Activated naive CD4-positive, alpha-beta T cell treated with anti-CD3 and anti-CD28 coated beads for 36 hours (primary cell): ENCODE results near the gene TMEM229B. TPM values are rescaled to one million over a fixed set of nuclear protein-coding genes. Genes with fewer than 3 reads are reported as not detected.

Experiments used
- CTCF ChIA-PET: fragments of 350-600 bp; sonication (Branson Sonifier 250); formaldehyde crosslinking; loops from one replicate; lab custom pipeline; 2021; ENCODE audit warnings: antibody characterized with exemption; lab: Charles Lee
- DNase-seq: peaks from one replicate; pipeline ENCODE4 v3.0.0-alpha.2; 2020
- H3K27ac Mint-ChIP-seq: one replicate; pipeline ENCODE4 v1.8.0; 2021; ENCODE audit warnings: mild to moderate bottlenecking, mixed read lengths
- H3K27me3 Mint-ChIP-seq: one replicate; pipeline ENCODE4 v1.8.0; 2021; ENCODE audit warnings: low read depth, mixed read lengths
- H3K36me3 Mint-ChIP-seq: one replicate; pipeline ENCODE4 v1.8.0; 2021; ENCODE audit warnings: low read depth, mixed read lengths
- H3K4me1 Mint-ChIP-seq: one replicate; pipeline ENCODE4 v1.8.0; 2021; ENCODE audit warnings: low read depth, mixed read lengths
- H3K4me3 Mint-ChIP-seq: one replicate; pipeline ENCODE4 v1.8.0; 2021; ENCODE audit warnings: mild to moderate bottlenecking, moderate library complexity, mixed read lengths
- H3K9me3 Mint-ChIP-seq: one replicate; pipeline ENCODE4 v1.8.0; 2021; ENCODE audit warnings: mixed read lengths
- intact Hi-C: fragments of 100-400 bp; cut with micrococcal nuclease; formaldehyde crosslinking; loops from one replicate; pipeline ENCODE4 v1.15.1; 2023
- total RNA-seq, 2 experiments: library from RNA; stranded (reverse); gene quantifications; one replicate each; pipeline ENCODE4 v1.2.3, GENCODE V29; 2021

Gene TMEM229B
- total RNA-seq, 2 experiments from 2014 or later: 0.49 to 0.64 TPM

DNA sequence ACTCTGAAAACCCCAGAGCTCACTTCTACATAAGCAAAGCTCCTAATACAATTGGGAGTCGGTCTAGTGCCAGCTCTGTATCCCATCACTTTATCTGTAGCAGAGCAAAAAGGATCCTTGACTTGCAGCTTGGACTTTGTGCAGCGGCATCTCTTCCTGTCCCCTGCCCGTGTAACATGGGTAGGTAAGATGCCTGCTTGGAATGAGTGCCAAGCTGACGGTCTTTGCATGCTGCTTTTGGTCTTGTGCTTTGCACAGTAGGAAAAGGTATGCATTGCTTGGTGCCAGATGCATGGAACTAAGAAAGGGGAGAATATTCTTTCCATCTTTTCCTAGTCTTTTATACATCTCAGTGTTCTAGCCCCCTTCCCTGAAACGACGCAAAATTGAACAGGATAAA is 37.7 kb upstream of the TMEM229B start:
- intact Hi-C loops: loop anchor here (1.0 kb wide), 4 partner anchors 45 to 178 kb away; no protein-coding TSS in a partner anchor
- Mint-ChIP-seq H3K4me1 (no peaks in the 10 kb centered on the region), H3K27ac (no peak overlapping the region)

DNA sequence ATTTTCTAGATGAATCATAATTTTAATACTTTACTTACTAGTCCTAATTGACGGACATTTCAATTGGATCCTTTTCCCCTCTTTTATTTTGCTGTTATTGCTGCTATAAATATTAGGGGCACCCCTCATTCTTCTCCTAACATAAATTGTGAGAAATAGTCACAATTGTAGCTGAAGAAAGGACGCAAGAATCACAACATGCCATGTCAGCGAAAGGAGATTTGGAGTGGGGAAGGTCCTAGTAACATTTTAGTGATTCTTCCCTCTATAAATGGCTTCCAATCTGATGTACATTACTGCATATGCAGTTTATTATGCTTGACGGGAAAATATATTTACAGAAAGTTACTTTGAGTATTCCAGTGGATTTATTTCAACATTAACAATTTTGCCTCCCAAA is 36.9 kb upstream of the TMEM229B start:
- Mint-ChIP-seq H3K36me3 (no peaks in the 10 kb centered on the region), H3K9me3 (no peaks in the 10 kb centered on the region), H3K4me3 (no peak overlapping the region), H3K27me3 (peaks cover 19% of the 10 kb centered on the region), H3K4me1 (no peaks in the 10 kb centered on the region), H3K27ac (no peak overlapping the region)
- intact Hi-C loops: no loop called here
- CTCF ChIA-PET: interaction anchor here (0.9 to 9.1 kb wide), 12 partner anchors 8 to 178 kb away, joined by 3 to 121 read pairs (median 16); no protein-coding TSS in a partner anchor
- DNase-seq: no peak

More for the DNA sequence above, 37.7 kb upstream of the TMEM229B start:
- Mint-ChIP-seq H3K27me3 (peaks cover 16% of the 10 kb centered on the region), H3K36me3 (no peaks in the 10 kb centered on the region), H3K9me3 (no peaks in the 10 kb centered on the region), H3K4me3 (no peak overlapping the region)
- CTCF ChIA-PET: interaction anchor here (0.5 to 9.1 kb wide), 27 partner anchors 9 to 883 kb away, joined by 3 to 121 read pairs (median 5); no protein-coding TSS in a partner anchor
- DNase-seq: no peak

DNA sequence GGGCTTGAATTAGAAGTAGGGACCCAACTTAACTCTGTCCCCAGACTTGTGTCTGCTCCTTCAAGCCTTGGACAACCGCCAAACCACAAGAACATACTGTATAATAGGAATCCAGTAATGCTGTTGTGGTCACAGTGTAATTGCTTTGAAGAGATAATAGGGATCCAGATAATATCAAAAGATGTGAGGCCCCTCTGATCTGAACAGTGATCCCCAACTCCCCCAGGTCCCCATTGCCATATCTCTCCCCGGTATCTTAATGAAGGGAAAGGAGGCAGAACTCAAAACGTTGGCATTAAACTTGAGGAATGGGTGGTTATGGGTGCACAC is 36.1 kb upstream of the TMEM229B start:
- intact Hi-C loops: no loop called here
- Mint-ChIP-seq H3K9me3 (no peaks in the 10 kb centered on the region), H3K27ac (no peak overlapping the region), H3K36me3 (no peaks in the 10 kb centered on the region), H3K4me3 (no peak overlapping the region), H3K4me1 (no peaks in the 10 kb centered on the region), H3K27me3 (peaks cover 19% of the 10 kb centered on the region)
- CTCF ChIA-PET: interaction anchor here (0.9 to 9.1 kb wide), 2 partner anchors 45 to 83 kb away, joined by 3 to 121 read pairs; no protein-coding TSS in a partner anchor
- no peak for DNase-seq

DNA sequence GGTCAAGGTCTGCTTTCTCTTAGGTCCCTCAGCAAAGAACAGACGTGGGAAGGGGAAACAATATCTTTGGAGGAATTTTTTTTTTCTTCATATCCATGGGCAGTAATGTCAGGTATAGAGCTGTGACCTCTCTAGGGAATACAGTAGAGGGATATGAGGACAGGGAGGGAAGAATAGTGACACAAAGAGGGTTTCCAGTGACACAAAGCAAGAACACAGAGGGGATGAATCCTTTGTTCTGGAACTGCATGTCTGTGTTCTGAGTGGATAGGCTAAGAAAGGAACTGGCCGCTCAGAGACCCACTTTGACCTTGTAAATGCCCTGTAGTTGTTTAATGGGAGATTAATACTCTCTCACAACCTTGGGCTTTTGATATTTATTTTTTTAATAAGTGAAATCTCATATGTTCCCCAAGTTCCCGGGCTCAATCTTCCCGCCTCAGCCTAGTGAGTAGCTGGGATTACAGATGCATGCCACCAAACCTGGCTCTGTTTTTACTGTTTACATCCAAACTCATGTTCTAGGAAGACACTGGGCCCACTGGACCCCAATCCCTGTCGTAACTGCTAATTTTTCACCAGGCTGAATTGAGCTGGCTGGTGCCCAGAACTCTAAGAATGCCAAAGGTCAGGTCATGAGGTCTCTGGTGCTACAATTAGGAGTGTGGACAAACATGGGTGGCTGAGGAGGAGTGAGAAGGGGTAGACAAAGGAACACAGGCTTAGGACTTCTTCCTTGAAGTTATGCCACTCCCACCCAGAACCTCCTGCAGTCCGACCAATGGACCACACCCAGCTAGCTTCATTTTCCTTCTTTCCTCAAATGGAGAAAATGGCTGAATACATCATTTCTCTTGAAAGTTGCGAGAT is 35.5 kb upstream of the TMEM229B start:
- intact Hi-C loops: no loop called here
- CTCF ChIA-PET: interaction anchor here (0.6 to 9.1 kb wide), 3 partner anchors 46 to 93 kb away, joined by 3 to 121 read pairs (median 3); no protein-coding TSS in a partner anchor

DNA sequence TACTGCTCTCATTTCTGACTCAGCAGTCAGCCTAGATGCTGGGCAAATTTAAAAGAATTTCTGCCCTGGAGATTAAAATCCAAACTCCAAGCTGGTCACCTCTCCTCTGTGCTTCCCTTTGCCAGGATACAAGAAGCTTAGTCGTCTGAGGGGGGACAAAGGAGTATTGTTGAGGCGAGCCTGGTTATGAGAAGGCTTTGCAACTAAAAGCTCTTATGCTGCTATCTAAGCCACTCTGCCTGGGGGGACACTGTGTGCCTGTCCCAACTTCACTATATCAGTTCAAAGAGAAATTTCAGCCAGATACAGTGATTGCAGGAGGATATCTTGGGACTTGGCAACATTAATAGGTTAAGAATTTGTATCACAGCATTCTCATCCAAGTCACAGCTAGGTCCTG is 33.7 kb upstream of the TMEM229B start:
- intact Hi-C loops: no loop called here
- Mint-ChIP-seq H3K36me3 (no peaks in the 10 kb centered on the region), H3K27me3 (peaks cover 19% of the 10 kb centered on the region), H3K9me3 (no peaks in the 10 kb centered on the region), H3K4me1 (no peaks in the 10 kb centered on the region), H3K4me3 (no peak overlapping the region), H3K27ac (no peak overlapping the region)
- DNase-seq: no peak
- CTCF ChIA-PET: no interaction called here

More for the DNA sequence above, 35.5 kb upstream of the TMEM229B start:
- Mint-ChIP-seq H3K27me3 (peaks cover 19% of the 10 kb centered on the region), H3K9me3 (no peaks in the 10 kb centered on the region), H3K27ac (no peak overlapping the region), H3K4me1 (no peaks in the 10 kb centered on the region), H3K36me3 (no peaks in the 10 kb centered on the region), H3K4me3 (no peak overlapping the region)
- DNase-seq: no peak

DNA sequence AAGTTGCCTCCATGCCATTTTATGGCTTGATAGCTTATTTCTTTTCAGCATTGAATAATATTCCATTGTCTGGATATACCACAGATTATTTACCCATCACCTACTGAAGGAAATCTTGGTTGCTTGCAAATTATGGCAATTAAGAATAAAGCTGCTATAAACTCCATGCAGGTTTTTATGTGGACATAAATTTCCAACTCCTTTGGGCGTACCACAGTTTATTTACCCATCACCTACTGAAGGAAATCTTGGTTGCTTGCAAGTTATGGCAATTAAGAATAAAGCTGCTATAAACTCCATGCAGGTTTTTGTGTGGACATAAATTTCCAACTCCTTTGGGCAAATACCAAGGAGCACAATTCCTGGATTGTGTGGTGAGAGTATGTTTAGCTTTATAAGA is 32.0 kb upstream of the TMEM229B start:
- Mint-ChIP-seq H3K9me3 (no peaks in the 10 kb centered on the region), H3K36me3 (no peaks in the 10 kb centered on the region), H3K27me3 (peaks cover 13% of the 10 kb centered on the region), H3K4me1 (no peaks in the 10 kb centered on the region), H3K27ac (no peak overlapping the region), H3K4me3 (no peak overlapping the region)
- intact Hi-C loops: no loop called here
- no peak for DNase-seq
- CTCF ChIA-PET: interaction anchor here (0.7 to 1.7 kb wide), 6 partner anchors 13 to 94 kb away, joined by 3 to 6 read pairs (median 3); partner anchors contain the start of gene PLEKHH1

DNA sequence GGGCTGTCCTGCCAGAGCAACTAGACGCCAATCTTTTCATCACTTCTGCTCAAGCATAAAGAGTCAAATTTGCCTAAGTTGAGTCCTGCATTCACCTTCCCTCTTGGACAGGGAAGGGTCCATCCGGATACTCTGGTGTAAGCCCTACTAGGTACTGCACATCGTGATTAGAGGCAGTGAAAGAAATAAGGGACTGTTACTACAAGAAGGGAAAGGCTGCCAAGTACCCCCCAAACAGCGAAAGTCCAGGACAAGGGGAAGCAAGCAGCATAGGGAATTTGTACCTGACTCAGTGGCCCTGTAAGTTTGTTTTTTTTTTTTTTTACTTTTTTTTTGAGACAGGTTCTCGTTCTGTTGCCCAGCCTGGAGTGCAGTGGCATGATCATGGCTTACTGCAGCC is 30.9 kb upstream of the TMEM229B start:
- Mint-ChIP-seq H3K9me3 (no peaks in the 10 kb centered on the region), H3K4me1 (no peaks in the 10 kb centered on the region), H3K27me3 (peaks cover 12% of the 10 kb centered on the region), H3K27ac (no peak overlapping the region), H3K4me3 (no peak overlapping the region), H3K36me3 (no peaks in the 10 kb centered on the region)
- intact Hi-C loops: loop anchor here (10.0 kb wide), 1 partner anchor 1015 kb away; the partner anchor contains the start of gene GPHN
- CTCF ChIA-PET: interaction anchor here (1.2 kb wide), 1 partner anchor 219 kb away, joined by 4 read pairs; no protein-coding TSS in a partner anchor
- no peak for DNase-seq

DNA sequence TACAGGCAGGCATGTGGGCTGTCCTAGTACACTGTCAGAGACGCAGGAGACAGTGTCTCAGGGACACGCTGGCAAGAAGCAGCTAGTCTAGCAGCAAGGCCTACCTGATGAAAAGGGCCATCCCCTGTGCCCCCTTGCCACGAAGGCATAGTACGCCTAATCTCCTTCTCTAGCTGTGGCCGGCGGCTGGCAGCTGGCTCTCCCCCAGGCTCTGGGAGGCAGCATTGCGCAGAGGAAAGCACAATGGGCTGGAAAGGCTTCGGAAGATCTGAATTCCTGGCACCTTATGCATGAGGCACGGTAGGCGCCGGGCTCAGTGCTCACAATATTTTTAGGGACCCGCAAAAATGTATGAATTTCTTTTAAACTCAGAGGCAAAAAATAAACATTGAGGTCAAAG is 28.6 kb upstream of the TMEM229B start:
- Mint-ChIP-seq H3K27ac (no peak overlapping the region), H3K36me3 (no peaks in the 10 kb centered on the region), H3K9me3 (no peaks in the 10 kb centered on the region), H3K27me3 (peaks cover 6% of the 10 kb centered on the region), H3K4me1 (peaks cover 5% of the 10 kb centered on the region), H3K4me3 (no peak overlapping the region)
- DNase-seq: no peak
- CTCF ChIA-PET: interaction anchor here (1.3 to 3.8 kb wide), 3 partner anchors 10 to 90 kb away, joined by 3 to 24 read pairs (median 5); no protein-coding TSS in a partner anchor
- intact Hi-C loops: loop anchor here (10.0 kb wide), 1 partner anchor 1012 kb away; the partner anchor contains the start of gene GPHN

DNA sequence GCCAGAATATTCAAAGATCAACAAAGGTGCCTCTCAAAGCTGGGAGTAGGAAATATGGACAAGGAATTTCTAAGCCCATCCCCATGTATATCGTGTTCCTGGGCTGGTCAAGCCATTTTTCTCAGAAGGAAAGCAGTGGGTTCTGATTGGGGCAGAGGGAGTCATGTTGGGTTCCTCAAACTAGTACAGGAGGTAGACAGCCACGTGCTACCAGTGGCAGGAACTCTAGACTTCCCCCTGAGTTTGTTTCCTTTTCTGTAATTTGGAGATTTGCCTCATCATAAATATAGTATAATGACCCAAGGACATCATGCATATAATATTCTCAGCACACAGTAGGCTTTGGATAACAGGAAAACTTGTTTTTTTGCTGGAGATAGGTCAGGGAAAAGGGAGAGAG is 28.2 kb upstream of the TMEM229B start:
- intact Hi-C loops: loop anchor here (10.0 kb wide), 1 partner anchor 1012 kb away; the partner anchor contains the start of gene GPHN
- H3K36me3 Mint-ChIP-seq: no peaks in the 10 kb centered on the region
- H3K9me3 Mint-ChIP-seq: no peaks in the 10 kb centered on the region
- H3K27me3 Mint-ChIP-seq: peaks cover 6% of the 10 kb centered on the region
- no peak overlapping the region for H3K27ac Mint-ChIP-seq
- CTCF ChIA-PET: interaction anchor here (1.3 to 3.8 kb wide), 3 partner anchors 10 to 90 kb away, joined by 3 to 24 read pairs (median 5); no protein-coding TSS in a partner anchor
- DNase-seq: no peak
- H3K4me3 Mint-ChIP-seq: no peak overlapping the region
- peaks cover 5% of the 10 kb centered on the region for H3K4me1 Mint-ChIP-seq

DNA sequence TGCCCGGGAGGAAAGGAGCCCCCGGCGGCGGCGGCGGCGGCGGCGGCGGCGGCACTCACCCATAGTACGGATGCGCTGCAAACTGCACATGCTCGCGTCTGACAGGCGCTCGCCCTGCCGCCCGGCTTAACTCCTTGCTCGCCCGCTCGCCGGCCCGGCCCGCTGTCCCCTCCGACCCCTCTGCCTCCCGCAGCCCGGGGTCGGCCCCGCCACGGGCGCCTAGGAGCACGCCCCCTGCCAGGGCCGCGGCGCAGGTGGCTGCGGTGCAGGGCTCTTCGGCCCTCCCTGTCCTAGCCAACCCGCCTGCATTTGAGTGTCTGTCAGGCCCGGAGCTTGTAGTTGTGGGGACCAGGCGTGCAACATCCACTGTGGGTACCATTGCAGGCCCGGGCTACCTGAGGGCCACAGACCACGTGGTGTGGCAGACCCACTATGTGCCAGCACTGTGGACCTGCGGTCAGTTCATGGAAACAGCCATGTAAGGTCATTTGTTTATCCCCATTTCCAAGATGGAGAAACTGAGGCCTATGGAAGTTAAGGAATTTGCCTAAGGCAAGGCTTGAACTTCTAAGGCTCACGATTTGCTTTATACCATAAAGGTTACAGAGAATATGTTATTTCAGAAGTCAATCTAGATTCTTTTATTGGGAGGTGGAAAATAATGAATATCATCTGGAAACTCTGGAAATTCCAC is 27.0 kb upstream of the TMEM229B start:
- DNase-seq: peak; percentile 35
- CTCF ChIA-PET: interaction anchor here (0.7 to 4.8 kb wide), 5 partner anchors 11 to 89 kb away, joined by 3 to 25 read pairs (median 4); no protein-coding TSS in a partner anchor
- intact Hi-C loops: loop anchor here (10.0 kb wide), 1 partner anchor 1011 kb away; the partner anchor contains the start of gene GPHN
- H3K4me3 Mint-ChIP-seq: peak overlapping the region; percentile 50
- no peak overlapping the region for H3K27ac Mint-ChIP-seq
- H3K36me3 Mint-ChIP-seq: no peaks in the 10 kb centered on the region
- peaks cover 5% of the 10 kb centered on the region for H3K4me1 Mint-ChIP-seq
- H3K27me3 Mint-ChIP-seq: no peaks in the 10 kb centered on the region
- no peaks in the 10 kb centered on the region for H3K9me3 Mint-ChIP-seq

DNA sequence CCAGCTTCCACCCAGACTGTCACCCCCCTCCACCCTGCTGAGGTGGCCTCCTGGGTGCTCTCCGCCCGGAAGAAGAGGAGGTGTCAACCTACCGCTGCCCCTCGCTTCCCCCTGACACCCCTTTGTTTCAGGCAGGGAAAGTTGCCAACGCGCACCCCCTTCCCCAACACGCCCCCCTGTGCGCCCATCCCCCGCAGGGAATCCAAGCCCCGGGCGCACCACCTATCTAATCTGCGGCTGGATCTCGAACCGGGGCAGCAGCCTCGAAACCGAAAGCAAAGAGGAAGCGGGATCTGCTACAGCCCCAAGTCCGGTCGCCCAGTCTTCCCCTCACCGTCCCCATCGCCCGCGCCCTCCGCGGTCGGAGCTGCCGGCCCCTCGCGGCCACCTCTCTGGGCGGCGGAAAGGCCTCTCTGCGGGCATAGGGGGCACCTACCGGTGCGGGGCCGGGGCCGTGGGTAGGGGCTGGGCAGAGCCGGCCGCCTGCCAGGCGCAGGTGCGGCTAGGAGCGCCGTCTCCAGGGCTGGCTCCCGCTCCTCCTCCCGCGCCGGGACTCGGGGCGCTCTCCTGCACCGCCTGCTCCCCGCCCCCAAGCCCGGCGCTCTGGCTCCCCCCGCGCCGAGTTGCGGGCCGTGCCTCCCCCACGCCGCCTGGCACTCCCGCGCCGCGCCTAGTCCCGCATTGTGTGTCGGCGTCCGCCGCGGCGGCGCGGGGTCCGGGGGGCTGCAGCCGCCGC is 26.3 kb upstream of the TMEM229B start:
- no peaks in the 10 kb centered on the region for H3K27me3 Mint-ChIP-seq
- peaks cover 5% of the 10 kb centered on the region for H3K4me1 Mint-ChIP-seq

More for the DNA sequence above, 26.3 kb upstream of the TMEM229B start:
- intact Hi-C loops: loop anchor here (10.0 kb wide), 1 partner anchor 1010 kb away; the partner anchor contains the start of gene GPHN
- CTCF ChIA-PET: interaction anchor here (0.7 to 4.8 kb wide), 7 partner anchors 12 to 104 kb away, joined by 3 to 25 read pairs (median 4); no protein-coding TSS in a partner anchor
- DNase-seq: peak; percentile 23
- peak overlapping the region; percentile 75 for H3K4me3 Mint-ChIP-seq
- H3K27ac Mint-ChIP-seq: no peak overlapping the region
- no peaks in the 10 kb centered on the region for H3K36me3 Mint-ChIP-seq
- H3K9me3 Mint-ChIP-seq: no peaks in the 10 kb centered on the region
